HG02763 (cell line): ENCODE measurements around the gene RPSA.
"Not testable (repeated sequence)": the region's sequence is repeated elsewhere in the genome, so short reads cannot be mapped to it uniquely, and the experiment has no call there.

Experiments
- ATAC-seq: cut with Tn5 transposase; IDR thresholded peaks from one replicate; pipeline ENCODE4 v1.9.1; 2021; ENCODE audit warnings: mild to moderate bottlenecking, moderate library complexity; ENCODE audit not compliant: unreplicated experiment

RPSA gene

DNA sequence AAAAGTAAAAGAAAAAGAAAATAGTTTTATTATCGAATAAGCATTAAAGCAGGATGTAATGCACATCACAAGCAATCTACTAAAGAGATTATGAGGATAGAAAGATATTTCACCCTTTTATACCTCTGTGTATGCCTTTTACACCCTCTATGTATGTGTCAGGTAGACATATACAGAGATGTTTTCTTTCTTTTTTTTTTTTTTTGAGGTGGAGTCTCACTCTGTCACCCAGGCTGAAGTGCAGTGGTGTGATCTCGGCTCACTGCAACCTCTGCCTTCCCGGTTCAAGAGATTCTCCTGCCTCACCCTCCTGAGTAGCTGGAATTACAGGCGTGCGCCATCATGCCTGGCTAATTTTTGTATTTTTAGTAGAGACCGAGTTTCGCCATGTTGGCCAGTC lies 47.4 kb downstream of the RPSA start:
- ATAC-seq, result not testable (repeated sequence)

DNA sequence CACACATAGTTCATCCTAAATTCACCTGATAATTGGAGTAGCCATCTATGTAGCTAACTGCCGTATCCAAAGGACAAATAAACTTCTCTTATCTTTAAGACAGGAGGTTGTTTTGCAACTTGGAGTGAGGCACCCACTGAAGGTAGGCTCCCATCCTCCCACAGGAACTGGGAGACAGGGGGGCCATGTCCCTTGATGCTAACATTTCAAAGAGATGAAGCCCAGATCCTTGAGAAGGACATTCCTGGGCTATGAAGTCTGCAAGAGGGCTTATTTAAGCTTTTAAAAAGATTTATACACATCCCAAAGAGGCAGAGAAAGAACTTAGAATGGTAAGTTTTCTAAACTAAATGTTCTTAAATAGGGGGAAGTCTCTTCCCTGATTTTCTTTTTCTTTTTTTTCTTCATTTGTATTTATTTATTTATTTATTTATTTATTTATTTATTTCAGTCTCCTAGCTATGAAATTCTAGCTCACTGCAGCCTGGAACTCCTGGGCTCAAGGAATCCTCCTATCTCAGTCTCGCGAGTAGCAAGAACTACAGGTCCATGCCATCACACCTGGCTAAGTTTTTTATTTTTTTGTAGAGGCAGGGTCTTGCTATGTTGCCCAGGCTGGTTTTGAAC lies 48.2 kb downstream of the RPSA start:
- no peak for ATAC-seq

DNA sequence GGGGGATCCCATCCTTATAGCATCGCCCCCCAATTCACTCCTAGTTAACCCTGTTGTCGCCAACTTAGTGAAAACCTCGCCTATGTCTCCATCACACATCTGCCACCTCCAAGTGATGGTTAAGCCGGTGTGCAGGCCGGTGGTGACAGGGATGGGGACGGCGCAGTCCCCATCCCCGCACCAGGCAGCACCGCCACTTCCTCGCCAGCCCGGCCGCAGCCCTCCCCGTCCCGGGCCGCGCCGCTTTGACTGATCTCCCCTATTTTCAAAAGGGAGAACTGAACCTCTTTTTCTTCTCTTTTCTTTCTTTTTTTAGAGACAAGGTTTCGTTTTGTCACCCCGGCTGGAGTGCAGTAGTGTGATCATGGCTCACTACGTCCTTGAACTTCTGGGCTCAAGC lies 49.6 kb downstream of the RPSA start:
- ATAC-seq, result no peak

DNA sequence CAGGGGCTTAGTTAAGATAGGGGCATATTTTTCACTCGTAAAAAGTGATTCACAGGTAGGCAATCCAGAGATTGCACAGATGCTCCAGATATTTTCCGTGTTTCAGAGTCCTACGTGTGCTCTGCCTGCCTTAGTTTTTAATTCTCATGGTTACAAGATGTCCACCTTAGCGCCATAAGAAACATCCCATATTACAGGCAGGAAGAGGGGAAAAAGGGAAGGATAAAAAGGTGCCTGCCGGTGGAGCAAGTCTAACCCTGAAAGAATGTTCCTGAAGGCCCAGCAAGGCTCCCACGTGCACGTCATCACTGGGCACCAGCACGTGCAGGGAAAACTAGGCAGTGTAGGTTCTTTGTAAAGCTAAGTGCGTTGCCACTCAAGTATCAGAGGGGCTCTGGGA lies 50.8 kb downstream of the RPSA start:
- ATAC-seq, result no peak

DNA sequence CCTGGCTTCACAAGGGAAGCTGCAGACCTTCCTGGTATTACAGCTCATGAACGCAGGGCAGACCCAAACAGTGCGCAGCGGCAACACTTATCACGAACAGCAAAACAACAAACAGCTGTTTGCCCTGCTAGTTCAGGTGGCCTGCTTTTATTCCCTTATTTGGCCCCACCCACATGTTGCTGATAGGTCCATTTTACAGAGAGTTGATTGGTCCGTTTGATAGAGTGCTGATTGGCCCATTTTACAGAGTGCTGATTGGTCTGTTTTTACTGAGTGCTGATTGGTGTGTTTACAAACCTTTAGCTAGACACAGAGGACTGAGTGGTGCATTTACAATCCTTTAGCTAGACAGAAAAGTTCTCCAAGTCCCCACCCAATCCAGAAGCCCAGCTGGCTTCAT lies 52.1 kb downstream of the RPSA start:
- not testable (repeated sequence) for ATAC-seq

DNA sequence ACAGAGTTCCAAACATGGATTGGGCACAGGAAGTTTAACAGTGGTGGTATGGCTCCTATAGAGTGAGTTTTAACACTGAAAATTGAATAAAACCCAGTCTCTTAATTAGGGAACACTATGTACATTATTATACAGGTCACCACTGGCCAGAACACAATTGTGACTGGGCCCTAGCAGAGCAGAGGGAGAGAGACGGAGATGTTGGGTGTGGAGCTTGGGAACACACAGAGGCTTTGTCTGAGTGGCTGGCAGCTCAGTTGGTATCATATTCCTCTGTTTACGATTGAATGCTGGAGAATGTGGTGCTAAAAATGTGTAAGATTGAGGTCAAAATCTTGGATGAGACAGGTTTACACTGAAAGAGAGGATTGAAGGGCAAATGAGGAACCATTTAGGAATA lies 54.2 kb downstream of the RPSA start:
- ATAC-seq, result no peak
